A204.1 (cell line): Measurements from ENCODE around the gene ARHGAP21.

Source experiments
- FAIRE-seq: peaks from 2 replicates; lab custom pipeline; 2012; peaks lifted over from hg19 to GRCh38; lab: Jason Lieb, UNC

Gene ARHGAP21

DNA sequence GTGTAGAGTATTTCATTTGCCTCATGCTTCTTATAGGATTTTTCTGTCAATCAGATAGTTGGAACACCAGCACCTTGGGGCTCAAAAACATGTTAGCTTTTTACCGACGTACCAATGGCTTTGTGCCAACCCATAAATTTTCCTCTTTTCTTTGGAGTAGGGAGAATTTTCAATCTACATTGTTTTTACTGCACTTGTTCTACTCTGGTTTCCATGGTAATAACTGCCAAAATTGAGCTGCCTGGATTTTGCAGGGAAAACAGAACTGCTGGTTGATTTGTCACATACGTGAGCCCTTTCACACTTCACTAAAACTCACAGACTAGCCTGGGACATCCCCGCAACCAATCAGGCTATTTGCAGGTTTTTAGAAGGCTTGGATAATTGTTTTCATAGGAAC, 189.7 kb downstream of the ARHGAP21 start:
- no peak for FAIRE-seq
